Epithelial cell of proximal tubule (primary cell): ENCODE results near the gene LPIN1. TPM values are rescaled to one million over a fixed set of nuclear protein-coding genes. Genes with fewer than 3 reads are reported as not detected.
"Not testable (repeated sequence)": the region's sequence is repeated elsewhere in the genome, so short reads cannot be mapped to it uniquely, and the experiment has no call there.

ENCODE experiments used
- DNase-seq: peaks from one replicate; pipeline ENCODE4 v3.0.0-alpha.2; 2011; ENCODE audit warnings: low read depth
- H3K4me3 ChIP-seq: 2 replicates; pipeline ENCODE4 v1.5.1; 2011; ENCODE audit warnings: low read depth, mild to moderate bottlenecking, low read length
- CTCF ChIP-seq: conservative IDR thresholded peaks from 2 replicates; pipeline ENCODE4 v1.5.1; 2012; ENCODE audit warnings: low read depth, mild to moderate bottlenecking, low read length
- total RNA-seq: library from RNA; depleted of rRNA; stranded (reverse); fragments of >200 nt; gene quantifications from 2 replicates; pipeline ENCODE4 v1.2.3, GENCODE V29; 2015

The LPIN1 gene
- total RNA-seq, 1 donor from 2014 or later: 33.8 TPM

- TF ChIP-seq CTCF: no peak
- H3K4me3 ChIP-seq: no peak overlapping the region
- no peak for DNase-seq
Observed at GRCh38 chr2:11810237-11810977, 64.0 kb downstream of the LPIN1 start.

- no peak for DNase-seq
- H3K4me3 ChIP-seq: no peak overlapping the region
- TF ChIP-seq CTCF: no peak
Observed at GRCh38 chr2:11811036-11811654, 64.7 kb downstream of the LPIN1 start.

GRCh38 chr2:11812466-11813248 lies 66.2 kb downstream of the LPIN1 start:
- no peak overlapping the region for H3K4me3 ChIP-seq
- no peak for TF ChIP-seq CTCF
- no peak for DNase-seq

GRCh38 chr2:11813345-11813744 lies 66.9 kb downstream of the LPIN1 start:
- not testable (repeated sequence) for DNase-seq, H3K4me3 ChIP-seq

- no peak for TF ChIP-seq CTCF
- no peak overlapping the region for H3K4me3 ChIP-seq
- no peak for DNase-seq
Observed at GRCh38 chr2:11813951-11814350, 67.5 kb downstream of the LPIN1 start.

GRCh38 chr2:11814979-11815510 lies 68.6 kb downstream of the LPIN1 start:
- no peak overlapping the region for H3K4me3 ChIP-seq
- no peak for DNase-seq
- no peak for TF ChIP-seq CTCF

- DNase-seq, H3K4me3 ChIP-seq: not testable (repeated sequence)
Observed at GRCh38 chr2:11816935-11817334, 70.5 kb downstream of the LPIN1 start.
